Limb (tissue), 2 donors: Measurements from ENCODE around the gene CCDC88B.

Source experiments
- DNase-seq, 2 donors: peaks; one replicate each; pipeline ENCODE4 v3.0.0-alpha.2; 2016; ENCODE audit errors: extremely low spot score in 2 of 2

CCDC88B gene

GRCh38 chr11:64339754-64340408, at the start of gene CCDC88B:
CCDC88B (plus strand) TSS chr11:64340204; CDS start chr11:64340267, 63 bp downstream.
- DNase-seq = no peak

GRCh38 chr11:64290352-64291261, 49.4 kb upstream of the CCDC88B start:
- DNase-seq = no peak

GRCh38 chr11:64291262-64291751, 48.7 kb upstream of the CCDC88B start, which contains the start of gene KCNK4:
KCNK4 (plus strand) TSS chr11:64291302; CDS start chr11:64293019, 1,717 bp downstream.
- DNase-seq = no peak

GRCh38 chr11:64291752-64292459, 48.1 kb upstream of the CCDC88B start:
- DNase-seq = peak in 1 of 2 donors; percentile 57

GRCh38 chr11:64292460-64293254, 47.3 kb upstream of the CCDC88B start:
- DNase-seq = no peak

- DNase-seq = no peak
These were observed 45.2 kb upstream of the CCDC88B start for GRCh38 chr11:64294774-64295173.

- DNase-seq = no peak
These were observed 44.2 kb upstream of the CCDC88B start for GRCh38 chr11:64295760-64296159.

- DNase-seq = no peak
These were observed 43.8 kb upstream of the CCDC88B start for GRCh38 chr11:64296236-64296635.

- DNase-seq = no peak
These were observed 42.9 kb upstream of the CCDC88B start for GRCh38 chr11:64296830-64297698.

- no peak for DNase-seq
These were observed 42.2 kb upstream of the CCDC88B start for GRCh38 chr11:64297699-64298358.

GRCh38 chr11:64298966-64299846, 40.8 kb upstream of the CCDC88B start:
- DNase-seq = peak in 1 of 2 donors; percentile 71

- DNase-seq = no peak
These were observed 40.0 kb upstream of the CCDC88B start, which contains the start of gene CATSPERZ for GRCh38 chr11:64299847-64300648. CATSPERZ (plus strand) TSS chr11:64300358; CDS start chr11:64300411, 53 bp downstream.

- DNase-seq = no peak
These were observed 36.6 kb upstream of the CCDC88B start for GRCh38 chr11:64303109-64304031.

GRCh38 chr11:64304032-64304315, 36.0 kb upstream of the CCDC88B start:
- DNase-seq = no peak

GRCh38 chr11:64304316-64305072, 35.5 kb upstream of the CCDC88B start:
- DNase-seq = peak; percentile 85 to 93
